Epithelial cell of proximal tubule (primary cell): ENCODE data around the gene ADAMTS16. TPM values are rescaled to one million over a fixed set of nuclear protein-coding genes. Genes with fewer than 3 reads are reported as not detected.

ENCODE experiments used
- DNase-seq: peaks from one replicate; pipeline ENCODE4 v3.0.0-alpha.2; 2011; ENCODE audit warnings: low read depth
- H3K4me3 ChIP-seq: 2 replicates; pipeline ENCODE4 v1.5.1; 2011; ENCODE audit warnings: low read depth, mild to moderate bottlenecking, low read length
- CTCF ChIP-seq: conservative IDR thresholded peaks from 2 replicates; pipeline ENCODE4 v1.5.1; 2012; ENCODE audit warnings: low read depth, mild to moderate bottlenecking, low read length
- total RNA-seq: library from RNA; depleted of rRNA; stranded (reverse); fragments of >200 nt; gene quantifications from 2 replicates; pipeline ENCODE4 v1.2.3, GENCODE V29; 2015

ADAMTS16 gene
- total RNA-seq, 1 donor from 2014 or later = under 0.01 TPM

DNA sequence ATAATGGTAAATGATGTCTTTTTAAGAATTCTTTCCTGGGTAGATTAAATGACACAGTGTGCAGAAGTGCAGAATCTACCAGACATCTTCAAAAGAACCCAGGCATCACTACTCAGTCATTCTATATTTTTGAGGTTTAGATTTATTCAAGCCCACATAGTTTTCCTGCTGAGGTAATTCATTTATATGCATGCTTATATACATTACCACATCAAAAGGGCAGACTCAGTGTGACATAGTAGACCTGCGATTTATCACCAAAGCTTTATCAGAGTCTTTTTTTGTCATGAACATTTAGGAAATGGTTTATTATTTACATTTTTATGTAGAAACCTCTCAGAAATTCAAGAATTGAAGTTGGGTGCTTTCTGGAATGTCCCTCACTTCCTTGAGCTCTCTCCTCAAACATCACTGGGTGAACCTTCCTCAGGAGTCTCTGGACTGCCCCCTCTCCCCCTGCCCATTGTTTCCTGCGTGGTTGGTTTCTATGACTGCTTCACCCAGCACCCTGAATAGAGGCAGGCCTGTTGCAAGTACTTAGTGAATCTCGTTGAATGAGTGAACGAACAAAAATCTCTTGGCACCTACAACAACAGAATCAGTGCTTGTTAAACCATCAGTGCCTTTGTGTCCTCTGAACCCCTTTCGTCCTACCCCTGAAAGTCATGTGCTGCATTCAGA, 42.5 kb downstream of the ADAMTS16 start:
- TF ChIP-seq CTCF = no peak
- no peak for DNase-seq
- no peak overlapping the region for H3K4me3 ChIP-seq

DNA sequence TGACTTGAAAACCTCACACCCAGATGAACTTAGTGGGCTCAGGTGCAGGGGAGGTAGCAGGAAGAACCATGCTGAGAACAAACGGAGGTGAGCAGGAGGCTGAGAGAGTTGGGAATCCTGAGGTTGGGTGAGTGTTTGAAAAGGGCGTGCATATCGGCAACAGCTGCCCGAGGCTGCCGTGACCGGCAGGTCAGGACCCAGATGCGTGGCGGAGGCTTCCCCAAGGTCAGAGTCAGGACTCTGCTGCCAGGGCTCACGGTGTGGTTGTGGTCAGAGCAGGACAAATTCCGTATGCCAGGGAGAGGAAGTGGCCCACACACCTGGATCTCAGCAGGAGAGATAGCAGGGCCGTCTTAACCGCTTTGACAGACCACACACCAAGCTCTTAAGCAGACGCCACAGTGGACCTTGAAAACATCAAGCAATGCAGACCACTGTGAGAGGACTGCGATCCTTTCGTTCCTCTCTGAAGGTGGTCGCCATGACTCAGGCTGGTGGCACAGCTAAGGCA, 43.1 kb downstream of the ADAMTS16 start:
- DNase-seq = no peak
- no peak overlapping the region for H3K4me3 ChIP-seq
- no peak for TF ChIP-seq CTCF

DNA sequence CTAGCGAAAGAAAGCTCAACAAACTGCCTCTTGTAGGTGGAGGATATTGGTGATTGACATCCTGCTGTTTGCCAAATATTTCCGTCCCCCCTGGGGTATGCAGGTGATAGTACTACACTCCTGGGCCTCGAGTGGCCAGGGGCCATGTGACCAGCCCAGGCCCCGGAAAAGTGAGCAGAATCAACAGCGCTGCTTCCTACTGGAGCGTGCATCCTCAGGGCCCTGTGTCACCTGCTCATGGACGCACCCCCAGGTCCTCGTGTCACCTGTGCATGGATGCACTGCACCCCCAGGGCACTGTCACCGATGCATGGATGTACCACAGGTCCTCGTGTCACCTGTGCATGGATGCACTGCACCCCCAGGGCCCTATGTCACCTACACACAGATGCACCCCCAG, 43.8 kb downstream of the ADAMTS16 start:
- DNase-seq = no peak
- no peak overlapping the region for H3K4me3 ChIP-seq
- no peak for TF ChIP-seq CTCF

- TF ChIP-seq CTCF = no peak
- H3K4me3 ChIP-seq = no peak overlapping the region
- DNase-seq = no peak
Measured at GRCh38 chr5:5188376-5189050, 48.4 kb downstream of the ADAMTS16 start.

DNA sequence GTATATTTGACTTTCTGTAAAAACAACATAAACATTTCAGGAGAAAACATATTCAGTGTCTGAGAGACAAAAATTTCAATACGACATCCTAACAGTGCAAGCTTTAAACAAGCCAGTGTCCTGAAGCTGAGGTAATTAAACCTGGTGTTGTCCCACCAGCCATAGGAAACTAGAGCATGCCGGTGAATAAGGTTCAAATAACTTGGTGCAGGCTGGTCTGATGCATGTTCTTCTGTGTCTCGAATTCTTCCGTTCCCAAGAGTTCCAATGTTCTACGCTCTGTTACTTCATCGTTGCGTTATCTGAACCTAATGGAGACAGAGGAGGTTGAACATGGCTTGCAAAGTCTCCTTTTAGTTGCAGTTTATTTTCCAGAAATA, 48.9 kb downstream of the ADAMTS16 start:
- no peak for DNase-seq
- no peak overlapping the region for H3K4me3 ChIP-seq
- TF ChIP-seq CTCF = no peak

GRCh38 chr5:5191906-5192305, 51.8 kb downstream of the ADAMTS16 start:
- no peak for DNase-seq
- H3K4me3 ChIP-seq = no peak overlapping the region
- TF ChIP-seq CTCF = no peak

GRCh38 chr5:5192681-5193080, 52.6 kb downstream of the ADAMTS16 start:
- no peak for DNase-seq
- no peak for TF ChIP-seq CTCF

More at GRCh38 chr5:5192681-5193080, 52.6 kb downstream of the ADAMTS16 start:
- no peak overlapping the region for H3K4me3 ChIP-seq
